Activated CD8-positive, alpha-beta memory T cell treated with anti-CD3 and anti-CD28 coated beads for 48 hours (primary cell): ENCODE results near the gene RAB6A.
A peak's percentile ranks its signal among the peaks of the same experiment; 100 is the strongest.

Experiments
- DNase-seq, 3 experiments: peaks; one replicate each; pipeline ENCODE4 v3.0.0-alpha.2; 2020; ENCODE audit warnings: low read depth in 2 of 3, low spot score in 2 of 3

Gene RAB6A

DNA sequence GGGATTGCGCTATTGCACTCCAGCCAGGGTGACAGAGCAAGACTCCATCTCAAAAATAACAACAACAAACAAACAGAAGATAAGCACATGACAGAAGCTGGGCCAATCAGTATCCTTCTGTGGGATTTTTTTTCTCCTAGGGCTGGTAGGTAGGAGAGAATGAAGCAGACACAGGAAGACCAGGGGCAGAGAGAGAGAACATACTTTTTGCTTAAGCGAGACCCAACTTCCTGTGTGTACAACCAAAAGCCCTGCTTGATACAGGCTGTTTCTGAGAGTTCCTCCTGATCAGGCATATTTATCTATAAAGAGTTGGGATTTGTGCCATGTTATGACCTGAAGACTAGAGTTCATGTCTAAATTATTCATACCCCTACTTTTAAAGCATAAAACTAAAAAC is 126.9 kb downstream of the RAB6A start:
- no peak for DNase-seq

DNA sequence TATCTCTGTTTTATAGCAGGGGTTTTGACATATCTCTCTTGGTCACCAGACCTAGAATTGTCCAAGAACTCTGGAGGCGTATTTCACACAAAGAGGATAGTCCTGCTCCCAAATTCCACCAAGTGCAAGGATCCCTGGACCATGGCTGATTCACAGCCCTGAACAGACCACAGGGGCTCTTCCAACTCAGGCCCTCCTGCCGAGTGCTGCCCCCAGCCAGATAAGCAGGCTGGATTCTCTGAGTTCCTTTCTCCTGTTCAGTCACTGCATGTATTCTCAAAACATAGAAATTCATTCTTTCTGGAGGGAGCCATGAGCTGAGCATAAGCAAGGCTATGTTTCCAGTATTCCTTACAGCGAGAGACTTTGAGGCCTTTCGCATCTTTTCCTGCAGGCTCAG is 127.9 kb downstream of the RAB6A start:
- DNase-seq = no peak

DNA sequence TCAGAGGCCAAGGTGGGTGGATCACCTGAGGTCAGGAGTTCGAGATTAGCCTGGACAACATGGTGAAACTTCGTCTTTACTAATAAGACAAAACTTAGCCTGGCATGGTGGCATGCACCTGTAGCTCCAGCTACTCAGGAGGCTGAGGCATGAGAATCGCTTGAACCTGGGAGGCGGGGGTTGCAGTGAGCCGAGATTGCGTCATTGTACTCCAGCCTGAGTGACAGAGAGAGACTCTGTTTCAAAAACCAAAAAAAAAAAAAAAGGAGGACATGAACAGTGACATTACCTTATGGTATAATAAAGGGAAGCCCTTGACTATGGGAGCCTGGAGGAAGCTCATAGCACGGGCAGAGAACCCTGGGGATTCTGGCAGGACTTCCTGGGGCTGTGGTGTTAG is 131.0 kb downstream of the RAB6A start:
- no peak for DNase-seq

DNA sequence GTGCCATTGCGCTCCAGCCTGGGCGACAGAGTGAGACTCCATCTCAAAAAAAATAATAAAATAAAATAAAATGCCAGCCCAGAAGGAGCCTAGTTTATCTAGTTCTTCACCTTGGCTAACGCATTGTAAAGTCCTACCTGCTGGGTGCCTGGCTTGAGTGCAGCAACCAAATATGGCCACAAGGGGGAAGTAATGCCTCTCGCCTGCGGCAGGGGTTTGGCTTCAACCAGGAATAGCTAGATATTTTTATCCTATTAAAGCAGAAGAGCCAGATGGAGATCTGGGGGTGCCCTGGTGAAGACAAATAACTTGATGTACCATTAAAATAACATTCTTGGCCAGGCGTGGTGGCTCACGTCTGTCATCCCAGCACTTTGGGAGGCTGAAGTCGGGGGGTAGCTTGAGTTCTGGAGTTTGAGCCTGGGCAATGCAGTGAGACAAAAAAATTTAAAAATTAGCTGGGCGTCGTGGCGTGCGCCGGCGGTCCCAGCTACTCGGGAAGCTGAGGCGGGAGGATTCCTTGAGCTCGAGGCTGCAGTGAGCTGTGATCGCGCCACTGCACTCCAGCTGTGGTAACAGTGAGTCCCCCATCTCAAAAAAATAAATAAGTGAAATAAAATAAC is 135.1 kb downstream of the RAB6A start:
- peak in 2 of 3 experiments; percentile 12 to 29 for DNase-seq
